ENCODE results near the gene PTPRN2. TPM values are rescaled to one million over a fixed set of nuclear protein-coding genes. Genes with fewer than 3 reads are reported as not detected.

PTPRN2 gene
- polyA plus RNA-seq, 1 of the 3 experiments (the other 2 are of a cell fraction): 4.0 TPM

DNA sequence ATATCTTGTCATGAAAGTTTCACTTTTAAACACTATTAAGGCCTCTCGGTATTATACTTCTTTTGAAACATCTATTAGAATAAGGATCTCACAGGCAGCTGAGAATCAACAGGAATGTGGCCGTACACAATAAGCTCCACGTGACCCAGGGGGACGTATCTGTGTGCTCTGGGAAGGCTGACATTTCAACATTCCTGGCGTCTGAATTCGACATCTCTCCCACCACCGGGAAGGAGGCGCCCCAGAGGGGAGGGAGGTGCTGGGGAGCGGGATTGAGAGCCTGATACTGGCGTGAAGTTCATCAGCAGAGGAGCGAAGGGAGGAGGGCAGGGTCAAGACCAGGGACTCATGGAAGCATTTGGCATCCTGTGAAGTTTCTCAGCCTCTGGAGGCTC lies 849.6 kb downstream of the PTPRN2 start:
- Histone ChIP-seq H3K9me2 (no peaks in the 10 kb centered on the region), H2AFZ (ENCODE audit: low read depth) (no peak overlapping the region), H3K9me3 (no peaks in the 10 kb centered on the region; the same call in 1 of the 2 replicates), H3K4me1 (ENCODE audit: control insufficient read depth in 1 of 2, insufficient read depth in 2 of 2, low read depth in 1 of 2, low read length in 1 of 2) (peaks cover 0 to 6% of the 10 kb centered on the region in 2 experiments; a peak in 1 of 4 replicates), H4K20me1 (ENCODE audit: insufficient read depth) (no peaks in the 10 kb centered on the region), H3F3A (replicated peaks; ENCODE audit: insufficient read depth) (no peaks in the 10 kb centered on the region), H3K4me3 (ENCODE audit: low read depth in 2 of 2, low read length in 1 of 2) (no peak overlapping the region), H3K4me2 (no peak overlapping the region), H3K79me2 (ENCODE audit: insufficient read depth) (no peaks in the 10 kb centered on the region), H3K27me3 (ENCODE audit: insufficient read depth) (no peaks in the 10 kb centered on the region), H3K36me3 (replicated peaks in 1 of 2; ENCODE audit: control insufficient read depth in 1 of 2, insufficient read depth in 2 of 2, low read length in 1 of 2) (no peaks in the 10 kb centered on the region), H3K9ac (no peak overlapping the region), H3K27ac (ENCODE audit: low read depth in 2 of 2, low read length in 1 of 2) (no peak overlapping the region)
- ChIA-PET POLR2A (no interaction called here), CTCF (interaction anchor here (0.9 to 1.2 kb wide), 3 partner anchors 18 to 351 kb away, joined by 3 read pairs; no protein-coding TSS in a partner anchor)
- DNase-seq: no peak
- WGBS (ENCODE audit: low lambda C conversion rate): 50% methylated on average over 11 of the region's 11 CpGs
- TF ChIP-seq ELF1 (IDR thresholded peaks at IDR 0.05): no peak
- no peak for TF ChIP-seq RAD21 (IDR thresholded peaks at IDR 0.05; ENCODE audit: low read length)
- TF ChIP-seq, protein P1, sequence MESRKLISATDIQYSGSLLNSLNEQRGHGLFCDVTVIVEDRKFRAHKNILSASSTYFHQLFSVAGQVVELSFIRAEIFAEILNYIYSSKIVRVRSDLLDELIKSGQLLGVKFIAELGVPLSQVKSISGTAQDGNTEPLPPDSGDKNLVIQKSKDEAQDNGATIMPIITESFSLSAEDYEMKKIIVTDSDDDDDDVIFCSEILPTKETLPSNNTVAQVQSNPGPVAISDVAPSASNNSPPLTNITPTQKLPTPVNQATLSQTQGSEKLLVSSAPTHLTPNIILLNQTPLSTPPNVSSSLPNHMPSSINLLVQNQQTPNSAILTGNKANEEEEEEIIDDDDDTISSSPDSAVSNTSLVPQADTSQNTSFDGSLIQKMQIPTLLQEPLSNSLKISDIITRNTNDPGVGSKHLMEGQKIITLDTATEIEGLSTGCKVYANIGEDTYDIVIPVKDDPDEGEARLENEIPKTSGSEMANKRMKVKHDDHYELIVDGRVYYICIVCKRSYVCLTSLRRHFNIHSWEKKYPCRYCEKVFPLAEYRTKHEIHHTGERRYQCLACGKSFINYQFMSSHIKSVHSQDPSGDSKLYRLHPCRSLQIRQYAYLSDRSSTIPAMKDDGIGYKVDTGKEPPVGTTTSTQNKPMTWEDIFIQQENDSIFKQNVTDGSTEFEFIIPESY (IDR thresholded peaks at IDR 0.05; ENCODE audit: borderline replicate concordance, low read depth): no peak
- no peak for TF ChIP-seq MXI1 (IDR thresholded peaks at IDR 0.05; ENCODE audit: low read depth, low read length)
- TF ChIP-seq, protein P2, sequence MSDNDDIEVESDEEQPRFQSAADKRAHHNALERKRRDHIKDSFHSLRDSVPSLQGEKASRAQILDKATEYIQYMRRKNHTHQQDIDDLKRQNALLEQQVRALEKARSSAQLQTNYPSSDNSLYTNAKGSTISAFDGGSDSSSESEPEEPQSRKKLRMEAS (IDR thresholded peaks at IDR 0.05; ENCODE audit: low read depth): no peak
- TF ChIP-seq, protein P3, sequence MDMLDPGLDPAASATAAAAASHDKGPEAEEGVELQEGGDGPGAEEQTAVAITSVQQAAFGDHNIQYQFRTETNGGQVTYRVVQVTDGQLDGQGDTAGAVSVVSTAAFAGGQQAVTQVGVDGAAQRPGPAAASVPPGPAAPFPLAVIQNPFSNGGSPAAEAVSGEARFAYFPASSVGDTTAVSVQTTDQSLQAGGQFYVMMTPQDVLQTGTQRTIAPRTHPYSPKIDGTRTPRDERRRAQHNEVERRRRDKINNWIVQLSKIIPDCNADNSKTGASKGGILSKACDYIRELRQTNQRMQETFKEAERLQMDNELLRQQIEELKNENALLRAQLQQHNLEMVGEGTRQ (IDR thresholded peaks at IDR 0.05; ENCODE audit: borderline replicate concordance, low read depth, low read length): no peak
- TF ChIP-seq, protein P4, sequence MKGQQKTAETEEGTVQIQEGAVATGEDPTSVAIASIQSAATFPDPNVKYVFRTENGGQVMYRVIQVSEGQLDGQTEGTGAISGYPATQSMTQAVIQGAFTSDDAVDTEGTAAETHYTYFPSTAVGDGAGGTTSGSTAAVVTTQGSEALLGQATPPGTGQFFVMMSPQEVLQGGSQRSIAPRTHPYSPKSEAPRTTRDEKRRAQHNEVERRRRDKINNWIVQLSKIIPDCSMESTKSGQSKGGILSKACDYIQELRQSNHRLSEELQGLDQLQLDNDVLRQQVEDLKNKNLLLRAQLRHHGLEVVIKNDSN (IDR thresholded peaks at IDR 0.05; ENCODE audit: borderline replicate concordance, low read depth): no peak
- no peak for TF ChIP-seq SMC3 (IDR thresholded peaks at IDR 0.05; ENCODE audit: low read depth, low read length)
- TF ChIP-seq, protein P5, sequence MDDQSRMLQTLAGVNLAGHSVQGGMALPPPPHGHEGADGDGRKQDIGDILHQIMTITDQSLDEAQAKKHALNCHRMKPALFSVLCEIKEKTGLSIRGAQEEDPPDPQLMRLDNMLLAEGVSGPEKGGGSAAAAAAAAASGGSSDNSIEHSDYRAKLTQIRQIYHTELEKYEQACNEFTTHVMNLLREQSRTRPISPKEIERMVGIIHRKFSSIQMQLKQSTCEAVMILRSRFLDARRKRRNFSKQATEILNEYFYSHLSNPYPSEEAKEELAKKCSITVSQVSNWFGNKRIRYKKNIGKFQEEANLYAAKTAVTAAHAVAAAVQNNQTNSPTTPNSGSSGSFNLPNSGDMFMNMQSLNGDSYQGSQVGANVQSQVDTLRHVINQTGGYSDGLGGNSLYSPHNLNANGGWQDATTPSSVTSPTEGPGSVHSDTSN (IDR thresholded peaks at IDR 0.05): no peak
- TF ChIP-seq RFX5 (IDR thresholded peaks at IDR 0.05; ENCODE audit: low read length): no peak
- TF ChIP-seq RXRA (IDR thresholded peaks at IDR 0.05; ENCODE audit: borderline replicate concordance, low read depth): no peak
